SK-N-SH (cell line): ENCODE measurements around the gene PHEX. TPM values are rescaled to one million over a fixed set of nuclear protein-coding genes. Genes with fewer than 3 reads are reported as not detected.

Experiments
- CTCF ChIA-PET: fragments of 300-600, 350-600 bp; formaldehyde crosslinking; extraction: SDS; loops from one replicate; lab custom pipeline; 2021; lab: Yijun Ruan, JAX
- POLR2A ChIA-PET: fragments of 350-600 bp; sonication (Branson Sonifier 250); formaldehyde crosslinking; extraction: SDS; loops from one replicate; lab custom pipeline; 2020; ENCODE audit warnings: antibody characterized with exemption, inconsistent platforms; lab: Yijun Ruan, JAX
- DNase-seq: peaks from one replicate; pipeline ENCODE4 v3.0.0; 2012
- H2AFZ ChIP-seq: fragments of 200-600 bp; sonication (generic); 2 replicates; pipeline ENCODE4 v1.8.1; 2016; ENCODE audit warnings: antibody characterized with exemption, mild to moderate bottlenecking, low read depth
- H3F3A ChIP-seq: fragments of 200-600 bp; sonication (generic); replicated peaks from 2 replicates; pipeline ENCODE3; 2016; ENCODE audit warnings: antibody characterized with exemption, mild to moderate bottlenecking; ENCODE audit not compliant: insufficient read depth
- H3K27ac ChIP-seq, 2 experiments: fragments of 200-500 bp in 1 of 2; fragments of 200-600 bp in 1 of 2; sonication (Bioruptor generic) in 1 of 2; sonication (generic), shearing (Covaris generic) in 1 of 2; 2 replicates each; pipeline versions ENCODE4 v1.5.1 to v1.6.1; 2014 to 2016; ENCODE audit warnings: low read depth in 2 of 2, inconsistent platforms in 1 of 2, low read length in 1 of 2, mild to moderate bottlenecking in 1 of 2, mixed read lengths in 1 of 2
- H3K27me3 ChIP-seq: fragments of 200-600 bp; sonication (generic), shearing (Covaris generic); 2 replicates; pipeline ENCODE4 v1.6.1; 2016; ENCODE audit warnings: mixed run types; ENCODE audit not compliant: insufficient read depth
- H3K36me3 ChIP-seq, 2 experiments: fragments of 200-500 bp in 1 of 2; fragments of 200-600 bp in 1 of 2; sonication (Bioruptor generic) in 1 of 2; sonication (generic) in 1 of 2; replicated peaks in 1 of 2; 2 replicates each; pipeline versions ENCODE3 to v1.5.1; 2014 to 2016; ENCODE audit warnings: low read length in 1 of 2, mild to moderate bottlenecking in 1 of 2; ENCODE audit not compliant: insufficient read depth in 2 of 2, control insufficient read depth in 1 of 2
- H3K4me1 ChIP-seq, 2 experiments: fragments of 200-500 bp in 1 of 2; fragments of 200-600 bp in 1 of 2; sonication (Bioruptor generic) in 1 of 2; sonication (generic), shearing (Covaris generic) in 1 of 2; 2 replicates each; pipeline versions ENCODE4 v1.5.1 to v1.6.1; 2014 to 2016; ENCODE audit warnings: low read depth in 1 of 2, low read length in 1 of 2, mixed run types in 1 of 2; ENCODE audit not compliant: insufficient read depth in 2 of 2, control insufficient read depth in 1 of 2
- H3K4me2 ChIP-seq: fragments of 200-600 bp; sonication (generic), shearing (Covaris generic); 2 replicates; pipeline ENCODE4 v1.6.1; 2017; ENCODE audit warnings: mixed run types
- H3K4me3 ChIP-seq, 2 experiments: fragments of 200-500 bp in 1 of 2; fragments of 200-600 bp in 1 of 2; sonication (Bioruptor generic) in 1 of 2; sonication (generic), shearing (Covaris generic) in 1 of 2; 2 replicates each; pipeline versions ENCODE4 v1.5.1 to v1.8.1; 2014 to 2016; ENCODE audit warnings: low read depth in 2 of 2, inconsistent platforms in 1 of 2, low read length in 1 of 2, mild to moderate bottlenecking in 1 of 2, mixed read lengths in 1 of 2, moderate library complexity in 1 of 2
- H3K79me2 ChIP-seq: fragments of 200-600 bp; sonication (generic); 2 replicates; pipeline ENCODE4 v1.8.1; 2017; ENCODE audit warnings: mild to moderate bottlenecking; ENCODE audit not compliant: insufficient read depth
- H3K9ac ChIP-seq: fragments of 200-600 bp; sonication (generic); 2 replicates; pipeline ENCODE4 v1.6.1; 2017; ENCODE audit warnings: mixed run types
- H3K9me2 ChIP-seq: fragments of 200-600 bp; sonication (generic); 2 replicates; pipeline ENCODE4 v1.6.1; 2017; ENCODE audit warnings: mixed run types
- H3K9me3 ChIP-seq: fragments of 200-600 bp; sonication (generic); 2 replicates; pipeline ENCODE4 v1.6.1; 2017; ENCODE audit warnings: mixed run types, mild to moderate bottlenecking, moderate library complexity
- H4K20me1 ChIP-seq: fragments of 200-600 bp; sonication (generic); 2 replicates; pipeline ENCODE4 v1.6.1; 2017; ENCODE audit warnings: mild to moderate bottlenecking, mixed run types; ENCODE audit not compliant: insufficient read depth
- CTCF ChIP-seq: fragments of 200-600 bp; sonication (generic); IDR thresholded peaks from 2 replicates; pipeline ENCODE4 v1.6.1; 2017; ENCODE audit warnings: antibody characterized with exemption, mild to moderate bottlenecking, moderate library complexity
- ELF1 ChIP-seq: IDR thresholded peaks from 2 replicates; pipeline ENCODE4 v1.4.0; 2012
- IRF3 ChIP-seq: fragments of 150-350 bp; IDR thresholded peaks from 2 replicates; pipeline ENCODE4 v1.6.1; 2016; ENCODE audit warnings: mild to moderate bottlenecking, low read depth, low read length
- JUND ChIP-seq: IDR thresholded peaks from 2 replicates; pipeline ENCODE4 v1.4.0; 2012
- MAX ChIP-seq: IDR thresholded peaks from 2 replicates; pipeline ENCODE4 v1.4.0; 2012; ENCODE audit warnings: low read depth
- MEF2A ChIP-seq: IDR thresholded peaks from 2 replicates; pipeline ENCODE4 v1.4.0; 2012; ENCODE audit warnings: low read depth, borderline replicate concordance
- NFIC ChIP-seq: IDR thresholded peaks from 2 replicates; pipeline ENCODE4 v1.4.0; 2012; ENCODE audit warnings: borderline replicate concordance
- PBX3 ChIP-seq: IDR thresholded peaks from 2 replicates; pipeline ENCODE4; 2012
- POLR2AphosphoS5 ChIP-seq: IDR thresholded peaks from 2 replicates; pipeline ENCODE4 v1.6.1; 2012; ENCODE audit warnings: low read depth, low read length
- RAD21 ChIP-seq: IDR thresholded peaks from 2 replicates; pipeline ENCODE4 v1.6.1; 2012; ENCODE audit warnings: mild to moderate bottlenecking, low read length
- REST ChIP-seq: IDR thresholded peaks from 2 replicates; pipeline ENCODE4 v1.6.1; 2012; ENCODE audit warnings: mild to moderate bottlenecking, low read depth, low read length, moderate library complexity
- RXRA ChIP-seq: IDR thresholded peaks from 2 replicates; pipeline ENCODE4 v1.4.0; 2012; ENCODE audit warnings: low read depth, mild to moderate bottlenecking, borderline replicate concordance
- TCF12 ChIP-seq: IDR thresholded peaks from 2 replicates; pipeline ENCODE4 v1.4.0; 2012
- TEAD4 ChIP-seq: IDR thresholded peaks from 2 replicates; pipeline ENCODE4 v1.4.0; 2012; ENCODE audit warnings: mild to moderate bottlenecking, borderline replicate concordance; ENCODE audit not compliant: insufficient read depth
- USF1 ChIP-seq: IDR thresholded peaks from 2 replicates; pipeline ENCODE4 v1.4.0; 2012; ENCODE audit warnings: low read depth, borderline replicate concordance
- ZBTB33 ChIP-seq: IDR thresholded peaks from 2 replicates; pipeline ENCODE4 v1.4.0; 2012; ENCODE audit warnings: low read depth, borderline replicate concordance
- WGBS: methylation state at CpG from one replicate; pipeline ENCODE4 v1.1.6; 2017; ENCODE audit warnings: low lambda C conversion rate; 5-methylcytosine and 5-hydroxymethylcytosine counted together
- polyA plus RNA-seq, 3 experiments: library from polyadenylated mRNA; depleted of rRNA; stranded (reverse); fragments of >200 nt; gene quantifications; 2 replicates each; pipeline ENCODE4 v1.2.3, GENCODE V29; 2012

Gene PHEX
- polyA plus RNA-seq, 1 of the 3 experiments (the other 2 are of a cell fraction): 0.35 TPM

- 53% methylated on average over 13 of the region's 13 CpGs for WGBS
- H3K4me2 ChIP-seq: no peak overlapping the region
- H3K4me1 ChIP-seq: no peaks in the 10 kb centered on the region
- H3K9ac ChIP-seq: no peak overlapping the region
- no peaks in the 10 kb centered on the region for H3F3A ChIP-seq
- no peaks in the 10 kb centered on the region for H4K20me1 ChIP-seq
- no peak overlapping the region for H3K4me3 ChIP-seq
- TF ChIP-seq RXRA (no peak), USF1 (no peak), NFIC (no peak), MEF2A (no peak), REST (no peak), MAX (no peak), RAD21 (no peak), ELF1 (no peak), PBX3 (no peak), CTCF (no peak), TEAD4 (no peak), JUND (no peak), IRF3 (no peak), POLR2AphosphoS5 (no peak), ZBTB33 (no peak), TCF12 (no peak)
- ChIA-PET POLR2A (no interaction called here), CTCF (interaction anchor here (0.6 to 1.8 kb wide), 2 partner anchors 53 to 195 kb away, joined by 3 to 7 read pairs; no protein-coding TSS in a partner anchor)
- H3K36me3 ChIP-seq: no peaks in the 10 kb centered on the region
- H3K9me2 ChIP-seq: no peaks in the 10 kb centered on the region
- no peaks in the 10 kb centered on the region for H3K27me3 ChIP-seq
- no peak overlapping the region for H2AFZ ChIP-seq
- no peak for DNase-seq
- H3K9me3 ChIP-seq: no peaks in the 10 kb centered on the region
- H3K27ac ChIP-seq: no peak overlapping the region
- H3K79me2 ChIP-seq: no peaks in the 10 kb centered on the region
Measured at GRCh38 chrX:22037911-22038537, 5.9 kb downstream of the PHEX start.
